ENCODE results near the gene LRRIQ3.

DNA sequence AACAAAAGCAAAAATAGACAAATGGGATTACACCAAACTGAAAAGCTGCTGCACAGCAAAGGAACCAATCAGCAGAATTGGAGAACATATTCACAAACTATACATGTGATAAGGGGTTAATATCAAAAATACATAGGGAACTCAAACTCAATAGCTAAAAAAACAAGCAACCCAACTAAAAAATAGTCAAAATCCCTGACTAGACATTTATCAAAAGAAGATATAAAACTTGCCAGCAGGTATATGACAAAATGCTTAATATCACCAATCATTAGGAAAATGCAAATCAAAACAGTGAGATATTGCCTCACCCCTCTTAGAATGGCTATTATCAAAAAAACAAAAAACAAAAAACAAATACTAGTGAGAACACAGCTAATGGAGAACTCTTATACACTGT is 140.3 kb downstream of the LRRIQ3 start:
- TF ChIP-seq, protein P1, sequence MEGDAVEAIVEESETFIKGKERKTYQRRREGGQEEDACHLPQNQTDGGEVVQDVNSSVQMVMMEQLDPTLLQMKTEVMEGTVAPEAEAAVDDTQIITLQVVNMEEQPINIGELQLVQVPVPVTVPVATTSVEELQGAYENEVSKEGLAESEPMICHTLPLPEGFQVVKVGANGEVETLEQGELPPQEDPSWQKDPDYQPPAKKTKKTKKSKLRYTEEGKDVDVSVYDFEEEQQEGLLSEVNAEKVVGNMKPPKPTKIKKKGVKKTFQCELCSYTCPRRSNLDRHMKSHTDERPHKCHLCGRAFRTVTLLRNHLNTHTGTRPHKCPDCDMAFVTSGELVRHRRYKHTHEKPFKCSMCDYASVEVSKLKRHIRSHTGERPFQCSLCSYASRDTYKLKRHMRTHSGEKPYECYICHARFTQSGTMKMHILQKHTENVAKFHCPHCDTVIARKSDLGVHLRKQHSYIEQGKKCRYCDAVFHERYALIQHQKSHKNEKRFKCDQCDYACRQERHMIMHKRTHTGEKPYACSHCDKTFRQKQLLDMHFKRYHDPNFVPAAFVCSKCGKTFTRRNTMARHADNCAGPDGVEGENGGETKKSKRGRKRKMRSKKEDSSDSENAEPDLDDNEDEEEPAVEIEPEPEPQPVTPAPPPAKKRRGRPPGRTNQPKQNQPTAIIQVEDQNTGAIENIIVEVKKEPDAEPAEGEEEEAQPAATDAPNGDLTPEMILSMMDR (IDR thresholded peaks at IDR 0.05): no peak
- TF ChIP-seq POLR2A (IDR thresholded peaks at IDR 0.05): no peak

All from right lobe of liver (tissue), 4 donors.